Measurements from ENCODE around the gene PIK3CD. TPM values are rescaled to one million over a fixed set of nuclear protein-coding genes. Genes with fewer than 3 reads are reported as not detected.

The PIK3CD gene
- total RNA-seq, 8 experiments from 2014 or later = 0.80 to 6.8 (median 5.4) TPM

GRCh38 chr1:9629445-9630201, 21.9 kb upstream of the PIK3CD start:
- Histone ChIP-seq H3K4me1 (replicated peaks in 1 of 2) (no peaks in the 10 kb centered on the region), H3K27ac (no peak overlapping the region), H3K4me3 (no peak overlapping the region)
- 66 to 90% (median 80%) methylated on average over 1 to 4 of the region's 29 CpGs; no CpG with 5 or more reads in 7 of the 10 experiments for WGBS, 10 experiments
- in situ Hi-C loops (cut with MboI; ENCODE audit: low pct_unique_long_range_greater_than_20kb in 2 of 9, low sequenced_read_pairs in 9 of 9, unreplicated experiment in 9 of 9) = loop anchor here in 8 of 9 experiments (25.0 kb wide), 1 partner anchor 233 kb away; no protein-coding TSS in a partner anchor
- ATAC-seq (replicated peaks in 6 of 8) = no peak

- 44 to 100% (median 75%) methylated on average over 1 to 8 of the region's 8 CpGs; no CpG with 5 or more reads in 4 of the 10 experiments for WGBS, 10 experiments
- no peak for ATAC-seq (replicated peaks in 6 of 8)
- Histone ChIP-seq H3K4me1 (replicated peaks in 1 of 2) (no peaks in the 10 kb centered on the region), H3K27ac (no peak overlapping the region), H3K4me3 (no peak overlapping the region)
- in situ Hi-C loops (cut with MboI; ENCODE audit: low pct_unique_long_range_greater_than_20kb in 2 of 9, low sequenced_read_pairs in 9 of 9, unreplicated experiment in 9 of 9) = loop anchor here in 8 of 9 experiments (25.0 kb wide), 1 partner anchor 232 kb away; no protein-coding TSS in a partner anchor
Measured at GRCh38 chr1:9630331-9631111, 21.0 kb upstream of the PIK3CD start.

- ATAC-seq (replicated peaks in 6 of 8) = no peak
- Histone ChIP-seq H3K4me3 (no peak overlapping the region), H3K4me1 (replicated peaks in 1 of 2) (no peaks in the 10 kb centered on the region), H3K27ac (no peak overlapping the region)
- in situ Hi-C loops (cut with MboI; ENCODE audit: low pct_unique_long_range_greater_than_20kb in 2 of 9, low sequenced_read_pairs in 9 of 9, unreplicated experiment in 9 of 9) = loop anchor here in 8 of 9 experiments (25.0 kb wide), 1 partner anchor 231 kb away; no protein-coding TSS in a partner anchor
- WGBS, 10 experiments = 40 to 60% methylated on average over 1 to 2 of the region's 3 CpGs; no CpG with 5 or more reads in 8 of the 10 experiments
Measured at GRCh38 chr1:9631613-9632012, 19.9 kb upstream of the PIK3CD start.

GRCh38 chr1:9633493-9633892, 18.0 kb upstream of the PIK3CD start:
- in situ Hi-C loops (cut with MboI; ENCODE audit: low pct_unique_long_range_greater_than_20kb in 2 of 9, low sequenced_read_pairs in 9 of 9, unreplicated experiment in 9 of 9) = loop anchor here in 8 of 9 experiments (25.0 kb wide), 1 partner anchor 229 kb away; no protein-coding TSS in a partner anchor
- ATAC-seq (replicated peaks in 6 of 8) = no peak

GRCh38 chr1:9634582-9634981, 16.9 kb upstream of the PIK3CD start:
- Histone ChIP-seq H3K27ac (no peak overlapping the region), H3K4me1 (replicated peaks in 1 of 2) (no peaks in the 10 kb centered on the region), H3K4me3 (no peak overlapping the region)
- WGBS, 10 experiments = 27 to 93% (median 62%) methylated on average over 1 to 2 of the region's 2 CpGs; no CpG with 5 or more reads in 4 of the 10 experiments
- in situ Hi-C loops (cut with MboI; ENCODE audit: low pct_unique_long_range_greater_than_20kb in 2 of 9, low sequenced_read_pairs in 9 of 9, unreplicated experiment in 9 of 9) = loop anchor here in 8 of 9 experiments (25.0 kb wide), 1 partner anchor 228 kb away; no protein-coding TSS in a partner anchor
- ATAC-seq (replicated peaks in 6 of 8) = no peak

More at GRCh38 chr1:9633493-9633892, 18.0 kb upstream of the PIK3CD start:
- no peak overlapping the region for H3K27ac ChIP-seq
- H3K4me1 ChIP-seq (replicated peaks in 1 of 2) = no peaks in the 10 kb centered on the region
- 29 to 100% (median 80%) methylated on average over 1 to 5 of the region's 6 CpGs; no CpG with 5 or more reads in 3 of the 10 experiments for WGBS, 10 experiments
- no peak overlapping the region for H3K4me3 ChIP-seq

- no peak overlapping the region for H3K4me3 ChIP-seq
- in situ Hi-C loops (cut with MboI; ENCODE audit: low pct_unique_long_range_greater_than_20kb in 2 of 9, low sequenced_read_pairs in 9 of 9, unreplicated experiment in 9 of 9) = loop anchor here in 8 of 9 experiments (25.0 kb wide), 1 partner anchor 223 kb away; no protein-coding TSS in a partner anchor
- H3K27ac ChIP-seq = no peak overlapping the region
- 30 to 100% (median 68%) methylated on average over 1 to 5 of the region's 6 CpGs; no CpG with 5 or more reads in 2 of the 10 experiments for WGBS, 10 experiments
- no peak for ATAC-seq (replicated peaks in 6 of 8)
- no peaks in the 10 kb centered on the region for H3K4me1 ChIP-seq (replicated peaks in 1 of 2)
Measured at GRCh38 chr1:9639227-9639626, 12.3 kb upstream of the PIK3CD start.

GRCh38 chr1:9643351-9644256, 7.9 kb upstream of the PIK3CD start:
- no peak for ATAC-seq (replicated peaks in 6 of 8)
- H3K4me3 ChIP-seq = no peak overlapping the region
- WGBS, 10 experiments = 36 to 80% (median 68%) methylated on average over 1 to 7 of the region's 8 CpGs; no CpG with 5 or more reads in 3 of the 10 experiments
- H3K27ac ChIP-seq = no peak overlapping the region
- in situ Hi-C loops (cut with MboI; ENCODE audit: low pct_unique_long_range_greater_than_20kb in 2 of 9, low sequenced_read_pairs in 9 of 9, unreplicated experiment in 9 of 9) = loop anchor here in 8 of 9 experiments (25.0 kb wide), 1 partner anchor 219 kb away; no protein-coding TSS in a partner anchor
- H3K4me1 ChIP-seq (replicated peaks in 1 of 2) = no peaks in the 10 kb centered on the region

- no peak overlapping the region for H3K27ac ChIP-seq
- in situ Hi-C loops (cut with MboI; ENCODE audit: low pct_unique_long_range_greater_than_20kb in 2 of 9, low sequenced_read_pairs in 9 of 9, unreplicated experiment in 9 of 9) = loop anchor here in 8 of 9 experiments (25.0 kb wide), 1 partner anchor 216 kb away; no protein-coding TSS in a partner anchor
- ATAC-seq (replicated peaks in 6 of 8) = no peak
- 87 to 100% (median 93%) methylated on average over 1 to 13 of the region's 13 CpGs for WGBS, 10 experiments
- no peak overlapping the region for H3K4me3 ChIP-seq
- no peaks in the 10 kb centered on the region for H3K4me1 ChIP-seq (replicated peaks in 1 of 2)
Measured at GRCh38 chr1:9646037-9646436, 5.5 kb upstream of the PIK3CD start.

GRCh38 chr1:9648171-9648570, 3.4 kb upstream of the PIK3CD start:
- peak in 3 of 8 experiments; percentile 54 to 59 (median 57) for ATAC-seq (replicated peaks in 6 of 8)
- in situ Hi-C loops (cut with MboI; ENCODE audit: low pct_unique_long_range_greater_than_20kb in 2 of 9, low sequenced_read_pairs in 9 of 9, unreplicated experiment in 9 of 9) = loop anchor here in 8 of 9 experiments (25.0 kb wide), 1 partner anchor 214 kb away; no protein-coding TSS in a partner anchor
- H3K4me1 ChIP-seq (replicated peaks in 1 of 2) = no peaks in the 10 kb centered on the region
- WGBS, 10 experiments = 2 to 67% (median 57%) methylated on average over 1 to 10 of the region's 10 CpGs; no CpG with 5 or more reads in 1 of the 10 experiments
- no peak overlapping the region for H3K4me3 ChIP-seq
- no peak overlapping the region for H3K27ac ChIP-seq

- Histone ChIP-seq H3K27ac (no peak overlapping the region), H3K4me1 (replicated peaks in 1 of 2) (no peaks in the 10 kb centered on the region), H3K4me3 (no peak overlapping the region)
- ATAC-seq (replicated peaks in 6 of 8) = peak in 4 of 8 experiments; percentile 32 to 50 (median 40)
- 40 to 100% (median 60%) methylated on average over 1 of the region's 3 CpGs; no CpG with 5 or more reads in 5 of the 10 experiments for WGBS, 10 experiments
- in situ Hi-C loops (cut with MboI; ENCODE audit: low pct_unique_long_range_greater_than_20kb in 2 of 9, low sequenced_read_pairs in 9 of 9, unreplicated experiment in 9 of 9) = loop anchor here in 8 of 9 experiments (25.0 kb wide), 1 partner anchor 213 kb away; no protein-coding TSS in a partner anchor
Measured at GRCh38 chr1:9649769-9650168, 1.8 kb upstream of the PIK3CD start.

- in situ Hi-C loops (cut with MboI; ENCODE audit: low pct_unique_long_range_greater_than_20kb in 2 of 9, low sequenced_read_pairs in 9 of 9, unreplicated experiment in 9 of 9) = no loop called here
- Histone ChIP-seq H3K4me3 (peak overlapping the region in 4 of 5 donors; percentile 31 to 46 (median 40)), H3K27ac (no peak overlapping the region), H3K4me1 (replicated peaks in 1 of 2) (no peaks in the 10 kb centered on the region)
- ATAC-seq (replicated peaks in 6 of 8) = no peak
- 25 to 92% (median 40%) methylated on average over 2 to 10 of the region's 10 CpGs; no CpG with 5 or more reads in 1 of the 10 experiments for WGBS, 10 experiments
Measured at GRCh38 chr1:9651220-9651564, 339 bp upstream of the PIK3CD start.

Measured in motor neuron (in vitro differentiated cells).